Astrocyte of the cerebellum (primary cell): ENCODE results near the gene ATXN7L1.
A peak's percentile ranks its signal among the peaks of the same experiment; 100 is the strongest.

Experiments
- DNase-seq: peaks from one replicate; pipeline ENCODE4 v3.0.0-alpha.2; 2011; ENCODE audit warnings: low read depth
- H3K4me3 ChIP-seq: 2 replicates; pipeline ENCODE4 v1.5.1; 2011; ENCODE audit warnings: mild to moderate bottlenecking, low read depth, low read length, moderate library complexity
- in situ Hi-C: cut with HindIII; loops from 2 replicates; pipeline ENCODE4 v1.10.0; 2017; ENCODE audit warnings: low sequenced_read_pairs
- TF ChIP-seq, protein P1 (sequence below): IDR thresholded peaks from 2 replicates; pipeline ENCODE4 v1.5.1; 2012; ENCODE audit warnings: low read length, low read depth, moderate library complexity, mild to moderate bottlenecking; ENCODE audit errors: missing control alignments

Gene ATXN7L1

GRCh38 chr7:105876964-105877601 lies 684 bp upstream of the ATXN7L1 start:
- in situ Hi-C loops, result no loop called here
- TF ChIP-seq, protein P1, sequence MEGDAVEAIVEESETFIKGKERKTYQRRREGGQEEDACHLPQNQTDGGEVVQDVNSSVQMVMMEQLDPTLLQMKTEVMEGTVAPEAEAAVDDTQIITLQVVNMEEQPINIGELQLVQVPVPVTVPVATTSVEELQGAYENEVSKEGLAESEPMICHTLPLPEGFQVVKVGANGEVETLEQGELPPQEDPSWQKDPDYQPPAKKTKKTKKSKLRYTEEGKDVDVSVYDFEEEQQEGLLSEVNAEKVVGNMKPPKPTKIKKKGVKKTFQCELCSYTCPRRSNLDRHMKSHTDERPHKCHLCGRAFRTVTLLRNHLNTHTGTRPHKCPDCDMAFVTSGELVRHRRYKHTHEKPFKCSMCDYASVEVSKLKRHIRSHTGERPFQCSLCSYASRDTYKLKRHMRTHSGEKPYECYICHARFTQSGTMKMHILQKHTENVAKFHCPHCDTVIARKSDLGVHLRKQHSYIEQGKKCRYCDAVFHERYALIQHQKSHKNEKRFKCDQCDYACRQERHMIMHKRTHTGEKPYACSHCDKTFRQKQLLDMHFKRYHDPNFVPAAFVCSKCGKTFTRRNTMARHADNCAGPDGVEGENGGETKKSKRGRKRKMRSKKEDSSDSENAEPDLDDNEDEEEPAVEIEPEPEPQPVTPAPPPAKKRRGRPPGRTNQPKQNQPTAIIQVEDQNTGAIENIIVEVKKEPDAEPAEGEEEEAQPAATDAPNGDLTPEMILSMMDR, result no peak
- H3K4me3 ChIP-seq, result peak overlapping the region; percentile 64
- no peak for DNase-seq

- in situ Hi-C loops, result no loop called here
- TF ChIP-seq, protein P1, result no peak
- H3K4me3 ChIP-seq, result peak overlapping the region; percentile 89
- no peak for DNase-seq
Measured at GRCh38 chr7:105875505-105875904, 894 bp downstream of the ATXN7L1 start.

DNA sequence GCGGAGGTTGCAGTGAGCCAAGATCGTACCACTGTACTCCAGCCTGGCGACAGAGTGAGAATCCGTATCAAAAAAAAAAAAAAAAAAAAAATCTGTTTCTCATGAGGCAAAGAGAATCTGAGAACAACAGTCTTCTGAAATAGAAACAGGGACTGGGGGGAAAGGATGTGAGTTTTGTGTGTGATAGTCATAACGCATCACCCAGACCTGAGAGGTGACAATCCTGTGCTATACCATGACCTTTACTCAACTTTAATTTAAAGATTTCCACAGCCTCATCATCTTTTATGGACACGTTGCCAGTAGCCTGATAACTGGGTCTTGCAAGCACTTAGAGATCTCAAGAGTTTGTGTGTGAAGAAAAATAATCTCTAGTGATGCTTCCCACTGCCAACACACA lies 2.3 kb downstream of the ATXN7L1 start:
- no peak for DNase-seq
- in situ Hi-C loops, result no loop called here
- TF ChIP-seq, protein P1, result no peak
- H3K4me3 ChIP-seq, result no peak overlapping the region

- in situ Hi-C loops, result no loop called here
- TF ChIP-seq, protein P1, result no peak
- no peak for DNase-seq
- H3K4me3 ChIP-seq, result no peak overlapping the region
Measured at GRCh38 chr7:105872491-105872890, 3.9 kb downstream of the ATXN7L1 start.

GRCh38 chr7:105871142-105871541 lies 5.3 kb downstream of the ATXN7L1 start:
- no peak overlapping the region for H3K4me3 ChIP-seq
- no peak for DNase-seq
- in situ Hi-C loops, result no loop called here
- TF ChIP-seq, protein P1, result no peak

DNA sequence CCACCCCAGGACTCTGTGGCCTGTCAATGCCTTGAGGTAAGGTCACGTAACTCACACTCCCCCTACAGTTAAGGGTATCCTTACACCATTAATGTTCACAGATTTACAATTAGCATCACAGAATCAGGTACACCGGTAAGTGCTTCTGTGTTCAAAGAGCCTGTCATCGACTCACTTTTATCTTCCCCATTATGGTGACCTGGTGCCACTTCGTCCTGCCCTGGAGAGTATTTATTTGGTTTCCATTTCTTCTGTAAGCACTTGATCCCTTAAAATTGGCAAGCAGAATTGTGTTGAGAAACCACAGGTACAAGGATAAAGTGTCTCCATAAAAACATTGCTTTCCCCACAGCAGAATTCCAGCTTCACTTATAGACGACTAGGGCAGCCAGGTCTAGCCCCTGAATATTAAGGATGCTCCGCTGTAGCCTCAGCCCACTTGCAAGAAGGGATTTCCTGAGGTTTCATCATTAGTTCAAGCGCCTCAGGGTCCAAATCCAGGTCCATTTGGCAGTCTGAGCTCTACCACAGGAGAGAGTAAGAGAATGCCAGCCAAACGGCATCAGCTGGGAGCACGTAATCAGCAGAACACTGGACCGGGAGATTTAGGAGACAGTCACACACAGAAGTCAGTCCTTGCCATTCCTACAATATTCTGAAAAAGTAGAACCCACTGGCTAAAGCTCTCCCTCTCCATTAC lies 10.1 kb downstream of the ATXN7L1 start:
- no peak for DNase-seq
- no peak overlapping the region for H3K4me3 ChIP-seq
- in situ Hi-C loops, result no loop called here
- TF ChIP-seq, protein P1, result no peak
